ENCODE data around the gene OGG1. TPM values are rescaled to one million over a fixed set of nuclear protein-coding genes. Genes with fewer than 3 reads are reported as not detected.

OGG1 gene
- total and polyA plus RNA-seq, 9 of the 15 experiments (the other 6 are each of a cell fraction or from before 2014, with no cell fraction given) = 6.6 to 33.0 (median 24.4) TPM

GRCh38 chr3:9715764-9716437 is 33.9 kb upstream of the OGG1 start (continued):
- no peak for TF ChIP-seq POLR2G (IDR thresholded peaks at IDR 0.05; ENCODE audit: low read depth, low read length)
- TF ChIP-seq ZNF347 (CRISPR knock-in tag; IDR thresholded peaks at IDR 0.05; ENCODE audit: low read depth) = no peak
- no peak for TF ChIP-seq ZNF57 (CRISPR knock-in tag; IDR thresholded peaks at IDR 0.05)
- peak; percentile 92 for TF ChIP-seq MYNN (IDR thresholded peaks at IDR 0.05)
- TF ChIP-seq MYNN (CRISPR knock-in tag; IDR thresholded peaks at IDR 0.05) = no peak
- no peak for TF ChIP-seq KLF13 (tag; IDR thresholded peaks at IDR 0.05; ENCODE audit: borderline replicate concordance, low read depth)
- no peak for TF ChIP-seq U2AF2 (optimal IDR thresholded peaks at IDR 0.05; ENCODE audit: low read depth, low read length)
- TF ChIP-seq SMAD1 (IDR thresholded peaks at IDR 0.05; ENCODE audit: low read depth, low read length, partially characterized antibody) = no peak
- TF ChIP-seq NFE2 (IDR thresholded peaks at IDR 0.05; ENCODE audit: low read depth) = peak; percentile 30; the same call in 1 of the 2 replicates
- TF ChIP-seq ZNF165 (CRISPR knock-in tag; IDR thresholded peaks at IDR 0.05; ENCODE audit: borderline replicate concordance) = no peak
- TF ChIP-seq PYGO2 (tag; IDR thresholded peaks at IDR 0.05) = no peak
- TF ChIP-seq FOXP1 (CRISPR knock-in tag; IDR thresholded peaks at IDR 0.05) = no peak
- no peak for TF ChIP-seq ILK (tag; IDR thresholded peaks at IDR 0.05; ENCODE audit: borderline replicate concordance, low read depth)
- TF ChIP-seq ZNF518B (CRISPR knock-in tag; IDR thresholded peaks at IDR 0.05) = no peak
- TF ChIP-seq HEY1 (CRISPR knock-in tag; IDR thresholded peaks at IDR 0.05; ENCODE audit: borderline replicate concordance) = no peak
- TF ChIP-seq ESRRA (IDR thresholded peaks at IDR 0.05; ENCODE audit: borderline replicate concordance, low read depth) = no peak
